ENCODE results near the gene KRTAP9-3.

GRCh38 chr17:41212524-41213169, 19.6 kb upstream of the KRTAP9-3 start:
- TF ChIP-seq MAX (IDR thresholded peaks at IDR 0.05) (no peak), FOXM1 (IDR thresholded peaks at IDR 0.05; ENCODE audit: borderline replicate concordance, low read depth) (no peak), TAF1 (IDR thresholded peaks at IDR 0.05; ENCODE audit: low read depth) (no peak), EP300 (IDR thresholded peaks at IDR 0.05; ENCODE audit: borderline replicate concordance) (no peak), RAD21 (IDR thresholded peaks at IDR 0.05; ENCODE audit: low read depth) (no peak), YY1 (IDR thresholded peaks at IDR 0.05; ENCODE audit: low read depth) (no peak), CEBPB (IDR thresholded peaks at IDR 0.05) (no peak), CREB1 (IDR thresholded peaks at IDR 0.05; ENCODE audit: low read depth) (no peak), USF1 (IDR thresholded peaks at IDR 0.05) (no peak), REST (IDR thresholded peaks at IDR 0.05; ENCODE audit: low read depth) (no peak), EGR1 (IDR thresholded peaks at IDR 0.05) (no peak), TEAD4 (IDR thresholded peaks at IDR 0.05) (no peak)

Measured in Ishikawa (cell line).